Sigmoid colon (tissue), 7 donors: Measurements from ENCODE around the gene RAB4A. TPM values are rescaled to one million over a fixed set of nuclear protein-coding genes. Genes with fewer than 3 reads are reported as not detected.

Experiments used
- DNase-seq: peaks from one replicate; pipeline ENCODE4 v3.0.0-alpha.2; 2019
- H3K27ac ChIP-seq, 4 donors: fragments of 200-600 bp; sonication (generic); one replicate each; pipeline ENCODE4 v1.5.1; 2016 to 2019; ENCODE audit warnings: mild to moderate bottlenecking in 1 of 4
- H3K27me3 ChIP-seq, 3 donors: fragments of 200-600 bp; sonication (generic); one replicate each; pipeline ENCODE4 v1.5.1; 2019; ENCODE audit warnings: mild to moderate bottlenecking in 1 of 3
- H3K36me3 ChIP-seq, 4 donors: fragments of 200-600 bp; sonication (generic); one replicate each; pipeline ENCODE4 v1.5.1; 2016 to 2019
- H3K4me1 ChIP-seq, 4 donors: fragments of 200-600 bp; sonication (generic); one replicate each; pipeline ENCODE4 v1.5.1; 2017 to 2019
- H3K4me3 ChIP-seq, 4 donors: fragments of 200-600 bp; sonication (generic); one replicate each; pipeline ENCODE4 v1.5.1; 2017 to 2019; ENCODE audit warnings: mild to moderate bottlenecking in 2 of 4, moderate library complexity in 1 of 4
- H3K9me3 ChIP-seq, 4 donors: fragments of 200-600 bp in 3 of 4; sonication (generic) in 3 of 4; one replicate each; pipeline versions ENCODE4 v1.5.1 to v1.6.1; 2013 to 2019
- EP300 ChIP-seq, 4 donors: sonication (generic); formaldehyde crosslinking; IDR thresholded peaks; one replicate each; pipeline ENCODE4 v1.6.1; 2017; ENCODE audit warnings: antibody characterized with exemption in 4 of 4
- POLR2A ChIP-seq, 2 donors: fragments of 450-650 bp; IDR thresholded peaks; one replicate each; pipeline ENCODE4 v1.6.1; 2016; ENCODE audit warnings: antibody characterized with exemption in 2 of 2, mild to moderate bottlenecking in 2 of 2, moderate library complexity in 2 of 2
- POLR2AphosphoS5 ChIP-seq, 4 donors: sonication (generic); formaldehyde crosslinking; IDR thresholded peaks; one replicate each; pipeline ENCODE4 v1.6.1; 2017; ENCODE audit warnings: antibody characterized with exemption in 4 of 4
- WGBS, 2 donors: extraction: QIAGEN DNeasy Blood & Tissue Kit; methylation state at CpG; one replicate each; pipeline ENCODE4 v1.1.7; 2013; 5-methylcytosine and 5-hydroxymethylcytosine counted together
- intact Hi-C: fragments of 100-400 bp; cut with DNase I; formaldehyde crosslinking; loops from one replicate; pipeline ENCODE4 v1.15.1; 2023
- polyA plus RNA-seq, 3 donors: library from polyadenylated mRNA; stranded (reverse); fragments of 200-250 nt; gene quantifications; one replicate each; pipeline ENCODE4 v1.2.3, GENCODE V29; 2013
- total RNA-seq, 4 donors: library from RNA; depleted of rRNA; stranded (reverse); fragments of >200 nt; gene quantifications; one replicate each; pipeline ENCODE4 v1.1.0, GENCODE V29; 2016
- TF ChIP-seq, protein P1 (sequence below), 4 experiments: fragments of 450-650 bp in 3 of 4; fragments of 200-600 bp in 1 of 4; IDR thresholded peaks; one replicate each; pipeline ENCODE4 v1.5.1; 2016 to 2019; ENCODE audit warnings: antibody characterized with exemption in 4 of 4, mild to moderate bottlenecking in 3 of 4, moderate library complexity in 2 of 4
- donor health status: healthy with polysubstance abuse.
- donor health status: Bipolar disorder and iron deficiency.
- donor health status: healthy.

Gene RAB4A, protein sequence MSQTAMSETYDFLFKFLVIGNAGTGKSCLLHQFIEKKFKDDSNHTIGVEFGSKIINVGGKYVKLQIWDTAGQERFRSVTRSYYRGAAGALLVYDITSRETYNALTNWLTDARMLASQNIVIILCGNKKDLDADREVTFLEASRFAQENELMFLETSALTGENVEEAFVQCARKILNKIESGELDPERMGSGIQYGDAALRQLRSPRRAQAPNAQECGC
- total RNA-seq (10 to 100 TPM; 41.8 to 54.2 (median 50.6) TPM), polyA plus RNA-seq (10 to 100 TPM; 35.8 to 83.7 (median 54.7) TPM)

DNA sequence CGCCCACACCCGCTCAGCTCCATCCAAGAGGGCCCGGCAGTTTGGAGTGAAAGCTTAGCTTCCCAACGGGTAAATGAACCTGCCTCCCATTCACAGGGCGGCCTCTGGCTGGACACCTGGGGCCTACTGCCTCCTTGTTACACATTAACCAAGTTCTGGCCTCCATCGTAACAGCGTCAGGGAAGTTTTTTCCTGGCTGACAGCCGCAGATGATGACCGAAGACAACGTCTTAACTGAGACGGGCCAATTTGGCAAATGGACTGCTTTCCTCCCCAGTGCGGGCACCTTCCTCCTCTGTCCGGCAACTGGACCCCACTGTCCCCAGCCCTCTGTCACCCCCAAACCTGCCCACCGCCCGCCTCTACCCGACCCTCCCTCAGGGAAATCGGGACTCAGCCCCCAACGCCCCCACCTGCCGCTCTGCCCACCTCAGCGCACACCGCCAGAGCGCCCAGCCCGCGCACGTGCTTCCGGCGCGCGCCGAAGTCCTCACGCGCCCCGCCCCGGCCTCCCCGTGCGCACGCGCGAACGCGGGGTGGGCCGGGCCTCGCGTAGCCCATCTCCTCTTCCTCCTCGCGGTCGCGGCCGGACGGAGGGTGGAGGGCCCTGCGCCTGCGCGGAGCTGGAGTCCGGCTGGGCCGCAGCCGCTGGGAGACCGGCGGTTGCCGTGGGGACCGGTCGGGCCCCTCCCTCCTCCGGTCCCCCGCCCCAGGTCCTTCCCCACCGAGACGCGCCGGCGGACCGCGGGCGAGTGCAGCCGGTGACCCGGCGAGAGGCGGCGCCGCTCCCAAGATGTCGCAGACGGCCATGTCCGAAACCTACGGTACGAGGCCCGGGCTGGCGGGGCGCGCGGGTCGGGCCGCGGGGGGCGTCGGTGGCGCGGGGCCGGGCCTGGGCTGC lies at the start of gene RAB4A:
Gene RAB4A (plus strand): TSS at position 565 of the 901 bp plus-strand sequence. CDS start 229 bp downstream, at position 794.
- intact Hi-C loops = loop anchor here (5.0 kb wide), 1 partner anchor 72 kb away; the partner anchor contains the start of gene CCSAP
- Histone ChIP-seq H3K4me1 (peaks cover 0 to 47% (median 47%) of the 10 kb centered on the region in 4 donors), H3K27ac (peak within 1 kb of the TSS; percentile 82 to 89 (median 85)), H3K9me3 (no peaks in the 10 kb centered on the region), H3K27me3 (no peaks in the 10 kb centered on the region), H3K4me3 (peak within 1 kb of the TSS; percentile 49 to 93 (median 74)), H3K36me3 (no peaks in the 10 kb centered on the region)
- 4 to 10% methylated on average over 95 of the region's 95 CpGs for WGBS, 2 donors
- TF ChIP-seq EP300 (IDR thresholded peaks at IDR 0.05) = no peak
- TF ChIP-seq POLR2AphosphoS5 (IDR thresholded peaks at IDR 0.05) = peak; percentile 55 to 87 (median 78)
- DNase-seq = peak; percentile 92

DNA sequence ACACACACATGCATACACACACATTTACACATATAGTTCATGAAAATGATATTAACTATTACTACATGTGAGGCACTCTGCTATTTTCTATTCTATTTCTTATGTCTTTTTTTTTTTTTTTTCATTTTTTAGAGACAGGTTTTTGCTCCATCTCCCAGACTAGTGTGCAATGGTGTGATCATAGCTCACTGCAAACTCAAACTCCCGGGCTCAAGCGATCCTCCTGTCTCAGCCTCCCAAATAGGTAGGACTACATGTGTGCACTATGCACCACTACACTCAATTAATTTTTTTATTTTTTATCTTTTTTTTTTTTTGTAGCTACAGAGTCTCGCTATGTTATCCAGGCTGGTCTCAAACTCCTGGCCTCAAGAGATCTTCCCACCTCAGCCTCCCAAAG lies 48.8 kb upstream of the RAB4A start:
- 93 to 95% methylated on average over 3 of the region's 3 CpGs for WGBS, 2 donors
- H3K9me3 ChIP-seq = no peaks in the 10 kb centered on the region
- TF ChIP-seq POLR2AphosphoS5 (IDR thresholded peaks at IDR 0.05) (no peak), POLR2A (IDR thresholded peaks at IDR 0.05) (no peak), EP300 (IDR thresholded peaks at IDR 0.05) (no peak)
- TF ChIP-seq, protein P1, sequence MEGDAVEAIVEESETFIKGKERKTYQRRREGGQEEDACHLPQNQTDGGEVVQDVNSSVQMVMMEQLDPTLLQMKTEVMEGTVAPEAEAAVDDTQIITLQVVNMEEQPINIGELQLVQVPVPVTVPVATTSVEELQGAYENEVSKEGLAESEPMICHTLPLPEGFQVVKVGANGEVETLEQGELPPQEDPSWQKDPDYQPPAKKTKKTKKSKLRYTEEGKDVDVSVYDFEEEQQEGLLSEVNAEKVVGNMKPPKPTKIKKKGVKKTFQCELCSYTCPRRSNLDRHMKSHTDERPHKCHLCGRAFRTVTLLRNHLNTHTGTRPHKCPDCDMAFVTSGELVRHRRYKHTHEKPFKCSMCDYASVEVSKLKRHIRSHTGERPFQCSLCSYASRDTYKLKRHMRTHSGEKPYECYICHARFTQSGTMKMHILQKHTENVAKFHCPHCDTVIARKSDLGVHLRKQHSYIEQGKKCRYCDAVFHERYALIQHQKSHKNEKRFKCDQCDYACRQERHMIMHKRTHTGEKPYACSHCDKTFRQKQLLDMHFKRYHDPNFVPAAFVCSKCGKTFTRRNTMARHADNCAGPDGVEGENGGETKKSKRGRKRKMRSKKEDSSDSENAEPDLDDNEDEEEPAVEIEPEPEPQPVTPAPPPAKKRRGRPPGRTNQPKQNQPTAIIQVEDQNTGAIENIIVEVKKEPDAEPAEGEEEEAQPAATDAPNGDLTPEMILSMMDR (IDR thresholded peaks at IDR 0.05) = no peak

DNA sequence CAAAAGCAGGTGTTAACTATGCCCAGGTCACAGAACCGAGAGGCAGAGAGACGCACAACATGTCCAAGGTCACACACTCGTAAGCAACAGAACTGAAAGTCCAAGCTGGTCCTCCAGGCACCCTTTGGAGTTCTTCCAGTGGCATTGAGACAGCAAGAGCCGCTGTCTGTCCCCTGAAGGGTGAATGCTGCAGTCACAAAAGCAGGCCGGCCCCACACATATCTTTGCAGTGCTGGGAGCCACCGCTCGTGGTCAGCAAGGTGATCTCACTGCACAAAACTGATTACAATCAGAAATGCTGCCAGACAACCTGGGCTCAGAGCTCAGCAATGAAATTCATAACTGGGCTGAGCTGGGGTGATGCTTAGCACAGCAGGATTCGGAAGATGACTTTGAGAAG lies 47.4 kb upstream of the RAB4A start:
- DNase-seq = no peak
- TF ChIP-seq POLR2A (IDR thresholded peaks at IDR 0.05) (no peak), POLR2AphosphoS5 (IDR thresholded peaks at IDR 0.05) (no peak), EP300 (IDR thresholded peaks at IDR 0.05) (no peak)
- TF ChIP-seq, protein P1 (IDR thresholded peaks at IDR 0.05) = no peak
- H3K4me1 ChIP-seq = peaks cover 0 to 34% (median 8%) of the 10 kb centered on the region in 4 donors
- no peak overlapping the region for H3K4me3 ChIP-seq
- intact Hi-C loops = loop anchor here (10.0 kb wide), 2 partner anchors 239 to 319 kb away; no protein-coding TSS in a partner anchor
- no peak overlapping the region for H3K27ac ChIP-seq
- WGBS, 2 donors = 58 to 81% methylated on average over 8 of the region's 8 CpGs
- H3K36me3 ChIP-seq = no peaks in the 10 kb centered on the region
- H3K9me3 ChIP-seq = no peaks in the 10 kb centered on the region
- H3K27me3 ChIP-seq = no peaks in the 10 kb centered on the region

More for the DNA sequence above, 48.8 kb upstream of the RAB4A start:
- Histone ChIP-seq H3K27ac (no peak overlapping the region), H3K4me3 (no peak overlapping the region), H3K27me3 (no peaks in the 10 kb centered on the region), H3K36me3 (no peaks in the 10 kb centered on the region), H3K4me1 (peaks cover 0 to 24% (median 8%) of the 10 kb centered on the region in 4 donors)
- DNase-seq = no peak
- intact Hi-C loops = loop anchor here (10.0 kb wide), 2 partner anchors 237 to 317 kb away; no protein-coding TSS in a partner anchor

DNA sequence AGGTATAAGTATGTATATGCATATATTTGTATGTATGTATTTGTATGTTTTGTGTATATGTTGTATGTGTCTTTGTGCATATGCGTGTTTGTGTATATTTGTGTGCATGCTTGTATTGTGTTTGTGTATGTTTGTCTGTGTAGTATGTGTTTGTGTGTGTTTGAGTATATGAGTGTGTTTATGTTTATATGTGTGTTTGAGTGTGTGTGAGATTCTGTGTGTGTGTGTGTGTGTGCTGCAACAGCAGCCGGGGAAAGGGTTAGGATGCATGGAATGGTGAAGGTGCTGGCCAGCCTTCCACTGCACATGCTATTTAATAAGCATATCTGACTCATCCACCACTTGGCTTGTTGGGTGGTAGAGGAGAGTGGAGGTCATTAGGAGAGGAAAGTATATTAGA lies 46.6 kb upstream of the RAB4A start:
- Histone ChIP-seq H3K36me3 (no peaks in the 10 kb centered on the region), H3K9me3 (no peaks in the 10 kb centered on the region), H3K4me3 (no peak overlapping the region), H3K27me3 (no peaks in the 10 kb centered on the region), H3K27ac (no peak overlapping the region), H3K4me1 (peaks cover 0 to 41% (median 12%) of the 10 kb centered on the region in 4 donors)
- intact Hi-C loops = loop anchor here (10.0 kb wide), 2 partner anchors 240 to 320 kb away; no protein-coding TSS in a partner anchor
- TF ChIP-seq EP300 (IDR thresholded peaks at IDR 0.05) (no peak), POLR2AphosphoS5 (IDR thresholded peaks at IDR 0.05) (no peak), POLR2A (IDR thresholded peaks at IDR 0.05) (no peak)
- TF ChIP-seq, protein P1 (IDR thresholded peaks at IDR 0.05) = no peak
- DNase-seq = no peak
- WGBS, 2 donors = 74 to 92% methylated on average over 2 of the region's 2 CpGs
